ENCODE measurements around the gene HTT. TPM values are rescaled to one million over a fixed set of nuclear protein-coding genes. Genes with fewer than 3 reads are reported as not detected.
A peak's percentile ranks its signal among the peaks of the same experiment; 100 is the strongest.

The HTT gene
- total and polyA plus RNA-seq, 9 of the 15 experiments (the other 6 are each of a cell fraction or from before 2014, with no cell fraction given): 0.66 to 31.6 (median 14.7) TPM

DNA sequence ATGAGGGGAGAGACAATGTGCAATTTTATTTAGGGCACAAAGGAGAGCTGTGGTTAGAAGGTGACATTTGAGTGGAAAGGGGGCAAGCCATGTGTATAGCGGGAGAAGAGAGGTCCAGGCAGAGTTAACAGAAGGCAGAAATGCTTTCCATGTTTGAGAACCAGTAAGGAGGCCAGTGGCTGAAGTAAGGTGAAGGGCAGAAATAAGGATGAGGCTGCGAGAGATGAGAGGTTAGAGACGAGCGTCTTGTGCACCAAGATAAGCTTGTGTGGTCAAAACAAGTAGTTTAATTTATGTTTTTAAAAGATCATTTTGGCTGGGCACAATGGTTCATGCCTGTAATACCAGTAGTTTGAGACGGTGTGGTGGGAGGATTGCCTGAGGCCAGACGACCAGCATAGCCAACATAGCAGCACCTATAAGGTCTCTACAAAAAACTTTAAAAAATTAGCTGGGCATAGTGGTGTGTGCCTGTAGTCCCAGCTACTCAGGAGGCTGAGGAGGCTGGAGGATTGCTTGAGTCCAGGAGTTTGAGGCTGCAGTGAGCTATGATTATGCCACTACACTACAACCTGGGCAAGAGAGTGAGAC, 8.5 kb downstream of the HTT start:
- peak overlapping the region; percentile 21; the same call in 1 of the 3 replicates for H3K27ac ChIP-seq (ENCODE audit: extremely low read depth, low read depth, low read length)
- DNase-seq (ENCODE audit: extremely low read depth in 1 of 4, low spot score in 3 of 4) (peak in 2 of 4 experiments; percentile 53 to 72), FAIRE-seq (peak; percentile 81), ATAC-seq (peak; percentile 76)
- no TSS peak for BruUV-seq (replicated peaks)
- H3K4me2 ChIP-seq (ENCODE audit: insufficient read depth, low read length): peak overlapping the region; percentile 65
- peaks cover 40% of the 10 kb centered on the region for H3K79me2 ChIP-seq (ENCODE audit: control insufficient read depth, insufficient read depth, low read length)
- H3K4me3 ChIP-seq: no peak overlapping the region
- no peaks in the 10 kb centered on the region; the same call in 1 of the 2 replicates for H3K9me3 ChIP-seq (replicated peaks; ENCODE audit: control insufficient read depth, insufficient read depth, low read depth, low read length)
- CTCF ChIA-PET (ENCODE audit: low intra/inter-chr PET ratio): no interaction called here
- no peak overlapping the region for H2AFZ ChIP-seq (ENCODE audit: low read depth, low read length)
- peaks cover 11% of the 10 kb centered on the region; the same call in 2 of the 3 replicates for H3K36me3 ChIP-seq (ENCODE audit: control insufficient read depth, insufficient read depth, low read length)
- H3K9ac ChIP-seq (ENCODE audit: insufficient read depth in 1 of 2, low read depth in 2 of 2, low read length in 2 of 2): no peak overlapping the region; a peak in 1 of 4 replicates
- WGBS (ENCODE audit: insufficient coverage, low coverage, missing lambda C conversion rate): 2% methylated on average over 6 of the region's 6 CpGs
- no peaks in the 10 kb centered on the region for H3K27me3 ChIP-seq (ENCODE audit: control insufficient read depth in 2 of 2, insufficient read depth in 2 of 2, low read length in 2 of 2)
- intact Hi-C loops (cut with micrococcal nuclease): no loop called here
- H3K9me1 ChIP-seq (ENCODE audit: control insufficient read depth, insufficient read depth, low read length): peaks cover 5% of the 10 kb centered on the region
- peaks cover 23 to 27% of the 10 kb centered on the region in 2 experiments for H3K4me1 ChIP-seq (replicated peaks in 1 of 2; ENCODE audit: control insufficient read depth in 2 of 2, insufficient read depth in 2 of 2, low read length in 2 of 2)
- H4K20me1 ChIP-seq (replicated peaks; ENCODE audit: control insufficient read depth, insufficient read depth, low read length): peaks cover 20% of the 10 kb centered on the region
- in situ Hi-C loops (cut with MboI): no loop called here
- POLR2A ChIA-PET: interaction anchor here (0.6 to 1.3 kb wide), 4 partner anchors 13 to 853 kb away, joined by 3 to 4 read pairs (median 4); no protein-coding TSS in a partner anchor
- TF ChIP-seq SMARCA4 (IDR thresholded peaks at IDR 0.05) (peak; percentile 31; the same call in 1 of the 2 replicates), TCF3 (CRISPR knock-in tag; IDR thresholded peaks at IDR 0.05) (peak; percentile 89), MTA2 (IDR thresholded peaks at IDR 0.05; ENCODE audit: low read depth) (0 out of 2 replicates have a peak, but pooled peaks have one; percentile 54), KLF16 (IDR thresholded peaks at IDR 0.05) (peak; percentile 41; the same call in 1 of the 2 replicates), NR4A1 (CRISPR knock-in tag; IDR thresholded peaks at IDR 0.05) (no peak), NR4A1 (tag; IDR thresholded peaks at IDR 0.05) (no peak), CXXC5 (CRISPR knock-in tag; IDR thresholded peaks at IDR 0.05) (peak; percentile 56), ARID1B (IDR thresholded peaks at IDR 0.05) (peak; percentile 83), JUND (IDR thresholded peaks at IDR 0.05; ENCODE audit: borderline replicate concordance, low read depth, low read length) (0 out of 2 replicates have a peak, but pooled peaks have one; percentile 8), JUND (tag; IDR thresholded peaks at IDR 0.05; ENCODE audit: borderline replicate concordance, low read depth, low read length) (no peak), C11orf30 (IDR thresholded peaks at IDR 0.05; ENCODE audit: low read depth) (no peak), TFAM (CRISPR knock-in tag; conservative IDR thresholded peaks at IDR 0.05) (no peak), FOXK2 (conservative IDR thresholded peaks at IDR 0.05 in 1 of 2, IDR thresholded peaks at IDR 0.05 in 1 of 2; ENCODE audit: low read depth in 2 of 2) (0 out of 4 replicates have a peak, but pooled peaks of 1 of the 2 experiments have one; percentile 13), CBFA2T2 (conservative IDR thresholded peaks at IDR 0.05) (peak; percentile 72), TAL1 (IDR thresholded peaks at IDR 0.05) (peak; percentile 71)
- TF ChIP-seq, protein P1, sequence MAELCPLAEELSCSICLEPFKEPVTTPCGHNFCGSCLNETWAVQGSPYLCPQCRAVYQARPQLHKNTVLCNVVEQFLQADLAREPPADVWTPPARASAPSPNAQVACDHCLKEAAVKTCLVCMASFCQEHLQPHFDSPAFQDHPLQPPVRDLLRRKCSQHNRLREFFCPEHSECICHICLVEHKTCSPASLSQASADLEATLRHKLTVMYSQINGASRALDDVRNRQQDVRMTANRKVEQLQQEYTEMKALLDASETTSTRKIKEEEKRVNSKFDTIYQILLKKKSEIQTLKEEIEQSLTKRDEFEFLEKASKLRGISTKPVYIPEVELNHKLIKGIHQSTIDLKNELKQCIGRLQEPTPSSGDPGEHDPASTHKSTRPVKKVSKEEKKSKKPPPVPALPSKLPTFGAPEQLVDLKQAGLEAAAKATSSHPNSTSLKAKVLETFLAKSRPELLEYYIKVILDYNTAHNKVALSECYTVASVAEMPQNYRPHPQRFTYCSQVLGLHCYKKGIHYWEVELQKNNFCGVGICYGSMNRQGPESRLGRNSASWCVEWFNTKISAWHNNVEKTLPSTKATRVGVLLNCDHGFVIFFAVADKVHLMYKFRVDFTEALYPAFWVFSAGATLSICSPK (IDR thresholded peaks at IDR 0.05; ENCODE audit: borderline replicate concordance): no peak
- TF ChIP-seq, protein P2, sequence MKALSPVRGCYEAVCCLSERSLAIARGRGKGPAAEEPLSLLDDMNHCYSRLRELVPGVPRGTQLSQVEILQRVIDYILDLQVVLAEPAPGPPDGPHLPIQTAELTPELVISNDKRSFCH (CRISPR knock-in tag; IDR thresholded peaks at IDR 0.05): no peak
- TF ChIP-seq, protein P2 (tag; IDR thresholded peaks at IDR 0.05): 0 out of 2 replicates have a peak, but pooled peaks have one; percentile 32
- TF ChIP-seq, protein P3, sequence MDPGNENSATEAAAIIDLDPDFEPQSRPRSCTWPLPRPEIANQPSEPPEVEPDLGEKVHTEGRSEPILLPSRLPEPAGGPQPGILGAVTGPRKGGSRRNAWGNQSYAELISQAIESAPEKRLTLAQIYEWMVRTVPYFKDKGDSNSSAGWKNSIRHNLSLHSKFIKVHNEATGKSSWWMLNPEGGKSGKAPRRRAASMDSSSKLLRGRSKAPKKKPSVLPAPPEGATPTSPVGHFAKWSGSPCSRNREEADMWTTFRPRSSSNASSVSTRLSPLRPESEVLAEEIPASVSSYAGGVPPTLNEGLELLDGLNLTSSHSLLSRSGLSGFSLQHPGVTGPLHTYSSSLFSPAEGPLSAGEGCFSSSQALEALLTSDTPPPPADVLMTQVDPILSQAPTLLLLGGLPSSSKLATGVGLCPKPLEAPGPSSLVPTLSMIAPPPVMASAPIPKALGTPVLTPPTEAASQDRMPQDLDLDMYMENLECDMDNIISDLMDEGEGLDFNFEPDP (CRISPR knock-in tag; IDR thresholded peaks at IDR 0.05): no peak
